Transverse colon (tissue), 4 donors: ENCODE results near the gene MAPK8IP3.

Source experiments
- CTCF ChIP-seq, 5 experiments: fragments of 200-600 bp in 3 of 5; fragments of 450-650 bp in 2 of 5; sonication (generic) in 3 of 5; IDR thresholded peaks; 1 replicate in 2 of 5; 2 replicates in 3 of 5; pipeline ENCODE4 v1.5.1; 2016 to 2017; ENCODE audit warnings: antibody characterized with exemption in 5 of 5, inconsistent platforms in 3 of 5, mild to moderate bottlenecking in 2 of 5, moderate library complexity in 1 of 5
- POLR2A ChIP-seq: fragments of 450-650 bp; IDR thresholded peaks from one replicate; pipeline ENCODE4 v1.6.1; 2016; ENCODE audit warnings: antibody characterized with exemption, mild to moderate bottlenecking, moderate library complexity
- POLR2AphosphoS5 ChIP-seq, 3 donors: sonication (generic); formaldehyde crosslinking; IDR thresholded peaks; one replicate each; pipeline ENCODE4 v1.6.1; 2016; ENCODE audit warnings: antibody characterized with exemption in 3 of 3

- TF ChIP-seq POLR2A (no peak), CTCF (IDR thresholded peaks at IDR 0.05) (no peak), POLR2AphosphoS5 (IDR thresholded peaks at IDR 0.05) (no peak)
Measured at GRCh38 chr16:1759511-1759910, 53.5 kb downstream of the MAPK8IP3 start.
